K562 (cell line): ENCODE data around the gene FCHSD1. TPM values are rescaled to one million over a fixed set of nuclear protein-coding genes. Genes with fewer than 3 reads are reported as not detected.

ENCODE experiments used
- ATAC-seq: fragments of 200-7000 bp; cut with Tn5 transposase; 3 replicates; pipeline ENCODE4 v1.9.1; 2020; ENCODE audit warnings: moderate library complexity
- BruUV-seq: library from RNA; stranded (reverse); fragments of 400-500 nt; replicated peaks from 2 replicates; lab custom pipeline; 2021; lab: Mats Ljungman, UMichigan
- CTCF ChIA-PET: fragments of 300-600 bp; formaldehyde crosslinking; extraction: SDS; loops from one replicate; lab custom pipeline; 2021; ENCODE audit warnings: low intra/inter-chr PET ratio; lab: Yijun Ruan, JAX
- POLR2A ChIA-PET: fragments of 300-600, 350-650 bp; sonication (Branson Sonifier 250); formaldehyde crosslinking; extraction: SDS; loops from one replicate; lab custom pipeline; 2021; ENCODE audit warnings: antibody characterized with exemption, inconsistent platforms; lab: Yijun Ruan, JAX
- DNase-seq, 4 experiments: peaks; one replicate each; pipeline versions ENCODE4 v3.0.0 to v3.0.0-alpha.2; 2011 to 2018; ENCODE audit warnings: low spot score in 3 of 4, mixed read lengths in 3 of 4; ENCODE audit errors: extremely low read depth in 1 of 4
- FAIRE-seq: peaks from 2 replicates; lab custom pipeline; 2011; peaks lifted over from hg19 to GRCh38; lab: Jason Lieb, UNC
- H2AFZ ChIP-seq: 2 replicates; pipeline ENCODE4 v1.6.0; 2011; ENCODE audit warnings: low read depth, low read length, control low read depth, inconsistent platforms
- H3K27ac ChIP-seq: fragments of 200-600 bp; 3 replicates; pipeline ENCODE4 v1.8.0; 2011; ENCODE audit warnings: low read depth, mild to moderate bottlenecking, control low read depth, inconsistent platforms, low read length, moderate library complexity, mixed read lengths; ENCODE audit errors: extremely low read depth
- H3K27me3 ChIP-seq, 2 experiments: fragments of 300-600 bp in 1 of 2; 2 replicates in 1 of 2; 3 replicates in 1 of 2; pipeline versions ENCODE4 v1.6.0 to v1.8.0; 2011; ENCODE audit warnings: inconsistent platforms in 2 of 2, low read length in 2 of 2, mild to moderate bottlenecking in 1 of 2, mixed read lengths in 1 of 2, moderate library complexity in 1 of 2; ENCODE audit not compliant: control insufficient read depth in 2 of 2, insufficient read depth in 2 of 2
- H3K36me3 ChIP-seq: fragments of 300-600 bp; 3 replicates; pipeline ENCODE4 v1.8.0; 2011; ENCODE audit warnings: mild to moderate bottlenecking, low read length, inconsistent platforms; ENCODE audit not compliant: control insufficient read depth, insufficient read depth
- H3K4me1 ChIP-seq, 2 experiments: fragments of 200-600 bp in 1 of 2; replicated peaks in 1 of 2; 2 replicates in 1 of 2; 3 replicates in 1 of 2; pipeline versions ENCODE4 v1.5.1 to v1.8.0; 2011; ENCODE audit warnings: inconsistent platforms in 2 of 2, low read length in 2 of 2, mild to moderate bottlenecking in 1 of 2, mixed read lengths in 1 of 2, moderate library complexity in 1 of 2; ENCODE audit not compliant: control insufficient read depth in 2 of 2, insufficient read depth in 2 of 2
- H3K4me2 ChIP-seq: 2 replicates; pipeline ENCODE4 v1.6.1; 2011; ENCODE audit warnings: low read length, control low read depth, inconsistent platforms, mixed read lengths; ENCODE audit not compliant: insufficient read depth
- H3K4me3 ChIP-seq: fragments of 200-600 bp; sonication (generic), shearing (Covaris generic); 2 replicates; pipeline ENCODE4 v1.5.1; 2016; ENCODE audit warnings: control low read depth, inconsistent platforms
- H3K79me2 ChIP-seq: fragments of 200-600 bp; 3 replicates; pipeline ENCODE4 v1.8.0; 2011; ENCODE audit warnings: low read length, inconsistent platforms; ENCODE audit not compliant: control insufficient read depth, insufficient read depth
- H3K9ac ChIP-seq, 2 experiments: 2 replicates each; pipeline versions ENCODE4 v1.6.0 to v1.6.1; 2011; ENCODE audit warnings: low read depth in 2 of 2, low read length in 2 of 2, control low read depth in 1 of 2, inconsistent platforms in 1 of 2, mild to moderate bottlenecking in 1 of 2, mixed read lengths in 1 of 2; ENCODE audit not compliant: insufficient read depth in 1 of 2
- H3K9me1 ChIP-seq: one replicate; pipeline ENCODE4 v1.6.0; 2011; ENCODE audit warnings: inconsistent platforms, mild to moderate bottlenecking, low read length, moderate library complexity; ENCODE audit not compliant: control insufficient read depth, insufficient read depth
- H3K9me3 ChIP-seq: replicated peaks from 2 replicates; pipeline ENCODE4 v1.5.1; 2011; ENCODE audit warnings: low read depth, low read length, inconsistent platforms; ENCODE audit not compliant: control insufficient read depth, insufficient read depth
- H4K20me1 ChIP-seq: replicated peaks from 2 replicates; pipeline ENCODE4 v1.6.1; 2011; ENCODE audit warnings: low read length, inconsistent platforms, mixed read lengths; ENCODE audit not compliant: control insufficient read depth, insufficient read depth
- ARID2 ChIP-seq: fragments of 450-650 bp; IDR thresholded peaks from 2 replicates; pipeline ENCODE4 v1.6.1; 2017; ENCODE audit warnings: antibody characterized with exemption, mild to moderate bottlenecking
- CHD1 ChIP-seq: fragments of 200-600 bp; sonication (generic); IDR thresholded peaks from one replicate; pipeline ENCODE4 v1.6.1; 2012; ENCODE audit warnings: mild to moderate bottlenecking, moderate library complexity, low read length, inconsistent platforms
- CREM ChIP-seq: IDR thresholded peaks from 2 replicates; pipeline ENCODE4 v1.6.1; 2014; ENCODE audit warnings: antibody characterized with exemption, low read depth
- CTBP1 ChIP-seq: fragments of 450-650 bp; IDR thresholded peaks from 2 replicates; pipeline ENCODE4 v1.6.1; 2016; ENCODE audit warnings: borderline replicate concordance
- E2F3 ChIP-seq: fragments of 250-450 bp; sonication (Bioruptor Pico); IDR thresholded peaks from 2 replicates; pipeline ENCODE4 v1.4.0; 2020; ENCODE audit warnings: mild to moderate bottlenecking
- ESRRA ChIP-seq: fragments of 450-650 bp; IDR thresholded peaks from 2 replicates; pipeline ENCODE4 v1.6.1; 2014; ENCODE audit warnings: low read depth, mild to moderate bottlenecking, moderate library complexity, borderline replicate concordance
- GABPB2 ChIP-seq: fragments of 250-450 bp; sonication (Bioruptor Pico); conservative IDR thresholded peaks from 2 replicates; pipeline ENCODE4 v1.5.1; 2021; ENCODE audit warnings: mild to moderate bottlenecking
- JUN ChIP-seq, 2 experiments: sonication (generic) in 1 of 2; formaldehyde crosslinking in 1 of 2; IDR thresholded peaks; 2 replicates each; pipeline versions ENCODE4 v1.6.1 to v1.8.0; 2012 to 2022; ENCODE audit warnings: borderline replicate concordance in 2 of 2, mild to moderate bottlenecking in 2 of 2, improper control_type of control experiment in 1 of 2, low read depth in 1 of 2, low read length in 1 of 2, missing genetic modification reagents in 1 of 2
- MBD2 ChIP-seq: sonication (generic); IDR thresholded peaks from 2 replicates; pipeline ENCODE4 v1.6.1; 2016; ENCODE audit warnings: low read depth, borderline replicate concordance
- PHF8 ChIP-seq: fragments of 200-600 bp; sonication (generic); IDR thresholded peaks from 2 replicates; pipeline ENCODE4 v1.6.1; 2012; ENCODE audit warnings: mixed run types, mild to moderate bottlenecking, inconsistent platforms, low read length, moderate library complexity, borderline replicate concordance
- RBFOX2 ChIP-seq: fragments of 200-400 bp; formaldehyde crosslinking; IDR thresholded peaks from 2 replicates; pipeline ENCODE4 v1.6.1; 2017; ENCODE audit warnings: low read depth, mild to moderate bottlenecking, low read length, moderate library complexity
- SIN3A ChIP-seq, 2 experiments: fragments of 150-350 bp in 1 of 2; IDR thresholded peaks; 2 replicates each; pipeline ENCODE4 v1.6.1; 2011 to 2016; ENCODE audit warnings: borderline replicate concordance in 2 of 2, low read depth in 2 of 2, low read length in 2 of 2, mild to moderate bottlenecking in 2 of 2, moderate library complexity in 2 of 2; ENCODE audit not compliant: control insufficient read depth in 1 of 2
- ZFX ChIP-seq: sonication (generic); formaldehyde crosslinking; IDR thresholded peaks from 2 replicates; pipeline ENCODE4 v1.8.0; 2022; ENCODE audit warnings: mild to moderate bottlenecking, missing genetic modification reagents, moderate library complexity
- WGBS: fragments of 100-300 bp; shearing (Covaris generic); methylation state at CpG from one replicate; pipeline ENCODE4 v1.1.6; 2016; ENCODE audit warnings: low coverage, mixed read lengths; ENCODE audit not compliant: insufficient coverage; ENCODE audit errors: missing lambda C conversion rate; 5-methylcytosine and 5-hydroxymethylcytosine counted together
- in situ Hi-C: fragments of 300-500 bp; cut with MboI; formaldehyde crosslinking; loops from 4 replicates; pipeline ENCODE4 v1.15.0; 2018; ENCODE audit warnings: inconsistent platforms, mixed read lengths
- intact Hi-C: fragments of 100-400 bp; cut with micrococcal nuclease; formaldehyde crosslinking; loops from 2 replicates; pipeline ENCODE4 v1.14.2; 2022
- polyA plus RNA-seq, 8 experiments: library from polyadenylated mRNA; depleted of rRNA in 4 of 8; stranded (reverse) in 5 of 8; unstranded in 3 of 8; fragments of >200 nt; fragmentation: Nextera tagmentation in 2 of 8; fragmentation: Illumina TruSeq in 1 of 8; extraction: Ambion mirVana in 2 of 8; extraction: Trizol in 1 of 8; gene quantifications; 2 replicates each; pipeline versions ENCODE4 v1.2.1 to v1.2.3, GENCODE V29; 2011 to 2014; ENCODE audit warnings: inconsistent platforms in 1 of 8, missing spikeins in 1 of 8
- total RNA-seq, 7 experiments: library from RNA; depleted of rRNA in 6 of 7; stranded (reverse); fragments of >200 nt in 6 of 7; fragmentation: Illumina TruSeq in 2 of 7; extraction: Trizol in 2 of 7; gene quantifications; 2 replicates each; pipeline versions ENCODE4 v1.2.1 to v1.2.3, GENCODE V29; 2011 to 2021; ENCODE audit warnings: low replicate concordance in 1 of 7
- TF ChIP-seq, protein P1 (sequence below): fragments of 450-650 bp; IDR thresholded peaks from 2 replicates; pipeline ENCODE4 v1.6.1; 2017; ENCODE audit warnings: antibody characterized with exemption, mild to moderate bottlenecking

The FCHSD1 gene
- total and polyA plus RNA-seq, 9 of the 15 experiments (the other 6 are each of a cell fraction or from before 2014, with no cell fraction given) = 0.35 to 37.5 (median 13.6) TPM

DNA sequence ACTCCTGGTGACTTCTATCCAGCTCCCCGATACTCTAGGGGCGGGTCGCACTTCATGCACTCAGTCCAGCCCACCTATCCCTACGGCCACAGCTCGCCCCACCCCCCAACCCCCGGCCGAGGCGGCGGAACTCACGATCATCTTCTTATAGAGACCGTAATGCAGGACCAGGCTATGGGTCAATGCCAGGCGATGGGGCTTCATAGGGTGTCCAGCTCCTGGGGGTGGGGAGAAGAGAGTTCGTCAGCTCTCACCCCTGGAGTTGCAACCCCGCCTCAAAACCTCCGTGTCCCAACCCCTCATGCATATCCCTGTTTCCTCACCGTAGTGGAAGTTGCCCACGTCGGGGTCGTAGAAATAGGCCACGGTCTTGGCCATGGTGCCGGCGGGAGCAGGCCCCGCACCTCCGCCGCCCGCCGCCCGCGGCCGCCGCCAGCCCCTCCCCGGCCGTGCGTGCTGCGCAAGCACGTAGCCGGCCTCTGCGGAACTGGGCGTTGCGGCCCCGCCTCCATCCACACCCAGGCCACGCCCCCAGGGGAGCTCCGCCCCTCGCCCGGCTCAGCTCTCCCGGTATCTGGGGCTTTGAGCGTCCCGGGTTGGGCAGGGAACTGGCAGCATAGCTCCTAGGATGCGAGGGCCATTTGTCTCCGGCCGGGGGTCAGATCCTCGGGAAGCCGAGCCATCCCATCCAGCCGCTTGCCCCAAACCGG, 14.7 kb downstream of the FCHSD1 start, which contains the start of the genes HDAC3 and RELL2:
Gene HDAC3 (minus strand): TSS at position 437 of the 710 bp plus-strand sequence. CDS start 59 bp downstream, at position 378.
Gene RELL2 (plus strand): TSS at position 585 of the 710 bp plus-strand sequence. CDS start 1,229 bp downstream, outside the sequence.
- peaks cover 65% of the 10 kb centered on the region for H3K36me3 ChIP-seq
- CTCF ChIA-PET = no interaction called here
- TF ChIP-seq SIN3A (IDR thresholded peaks at IDR 0.05; ENCODE audit: borderline replicate concordance in 2 of 2, control insufficient read depth in 1 of 2, low read depth in 2 of 2, low read length in 2 of 2) = peak in 1 of 2 experiments; percentile 69; a peak in 3 of 4 replicates
- TF ChIP-seq ARID2 = no peak
- TF ChIP-seq E2F3 (CRISPR knock-in tag) = peak; percentile 42; the same call in 1 of the 2 replicates
- peak; percentile 40; the same call in 1 of the 2 replicates for TF ChIP-seq MBD2
- peak; percentile 92 for TF ChIP-seq ZFX (CRISPR knock-in tag)
- TF ChIP-seq, protein P1, sequence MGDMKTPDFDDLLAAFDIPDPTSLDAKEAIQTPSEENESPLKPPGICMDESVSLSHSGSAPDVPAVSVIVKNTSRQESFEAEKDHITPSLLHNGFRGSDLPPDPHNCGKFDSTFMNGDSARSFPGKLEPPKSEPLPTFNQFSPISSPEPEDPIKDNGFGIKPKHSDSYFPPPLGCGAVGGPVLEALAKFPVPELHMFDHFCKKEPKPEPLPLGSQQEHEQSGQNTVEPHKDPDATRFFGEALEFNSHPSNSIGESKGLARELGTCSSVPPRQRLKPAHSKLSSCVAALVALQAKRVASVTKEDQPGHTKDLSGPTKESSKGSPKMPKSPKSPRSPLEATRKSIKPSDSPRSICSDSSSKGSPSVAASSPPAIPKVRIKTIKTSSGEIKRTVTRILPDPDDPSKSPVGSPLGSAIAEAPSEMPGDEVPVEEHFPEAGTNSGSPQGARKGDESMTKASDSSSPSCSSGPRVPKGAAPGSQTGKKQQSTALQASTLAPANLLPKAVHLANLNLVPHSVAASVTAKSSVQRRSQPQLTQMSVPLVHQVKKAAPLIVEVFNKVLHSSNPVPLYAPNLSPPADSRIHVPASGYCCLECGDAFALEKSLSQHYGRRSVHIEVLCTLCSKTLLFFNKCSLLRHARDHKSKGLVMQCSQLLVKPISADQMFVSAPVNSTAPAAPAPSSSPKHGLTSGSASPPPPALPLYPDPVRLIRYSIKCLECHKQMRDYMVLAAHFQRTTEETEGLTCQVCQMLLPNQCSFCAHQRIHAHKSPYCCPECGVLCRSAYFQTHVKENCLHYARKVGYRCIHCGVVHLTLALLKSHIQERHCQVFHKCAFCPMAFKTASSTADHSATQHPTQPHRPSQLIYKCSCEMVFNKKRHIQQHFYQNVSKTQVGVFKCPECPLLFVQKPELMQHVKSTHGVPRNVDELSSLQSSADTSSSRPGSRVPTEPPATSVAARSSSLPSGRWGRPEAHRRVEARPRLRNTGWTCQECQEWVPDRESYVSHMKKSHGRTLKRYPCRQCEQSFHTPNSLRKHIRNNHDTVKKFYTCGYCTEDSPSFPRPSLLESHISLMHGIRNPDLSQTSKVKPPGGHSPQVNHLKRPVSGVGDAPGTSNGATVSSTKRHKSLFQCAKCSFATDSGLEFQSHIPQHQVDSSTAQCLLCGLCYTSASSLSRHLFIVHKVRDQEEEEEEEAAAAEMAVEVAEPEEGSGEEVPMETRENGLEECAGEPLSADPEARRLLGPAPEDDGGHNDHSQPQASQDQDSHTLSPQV = no peak; the same call in 1 of the 2 replicates
- TF ChIP-seq ESRRA = peak; percentile 36; the same call in 1 of the 2 replicates
- TF ChIP-seq GABPB2 (CRISPR knock-in tag) = no peak
- TF ChIP-seq PHF8 = peak; percentile 95
- TF ChIP-seq RBFOX2 = peak; percentile 78
- peak; percentile 20; the same call in 1 of the 2 replicates for TF ChIP-seq CTBP1
- no peak for TF ChIP-seq JUN (IDR thresholded peaks at IDR 0.05; ENCODE audit: borderline replicate concordance, low read depth, low read length)
- TF ChIP-seq JUN (CRISPR knock-in tag; IDR thresholded peaks at IDR 0.05; ENCODE audit: borderline replicate concordance) = 0 out of 2 replicates have a peak, but pooled peaks have one; percentile 47
- TF ChIP-seq CHD1 = peak; percentile 65
- TF ChIP-seq CREM = peak; percentile 67

More for the DNA sequence above, 14.7 kb downstream of the FCHSD1 start, which contains the start of the genes HDAC3 and RELL2:
- Histone ChIP-seq H3K9me3 (no peaks in the 10 kb centered on the region), H4K20me1 (peaks cover 11% of the 10 kb centered on the region; the same call in 1 of the 2 replicates), H3K27me3 (no peaks in the 10 kb centered on the region), H3K9ac (peak within 1 kb of the TSS; percentile 88 to 95), H3K27ac (peak within 1 kb of the TSS; percentile 84), H3K9me1 (peaks cover 5% of the 10 kb centered on the region), H3K4me3 (peak within 1 kb of the TSS; percentile 91), H3K4me2 (peak within 1 kb of the TSS; percentile 100), H3K4me1 (peaks cover 46 to 52% of the 10 kb centered on the region in 2 experiments), H3K79me2 (peaks cover 71% of the 10 kb centered on the region), H2AFZ (peak within 1 kb of the TSS; percentile 89)
- under 1% methylated on average over 49 of the region's 55 CpGs for WGBS
- FAIRE-seq = no peak
- DNase-seq = peak; percentile 91 to 96 (median 92)
- POLR2A ChIA-PET = interaction anchor here (0.6 to 2.2 kb wide), 10 partner anchors 10 to 160 kb away, joined by 3 to 13 read pairs (median 4); partner anchors contain the start of gene DIAPH1
- TSS peak; percentile 44 for BruUV-seq
- ATAC-seq = peak; percentile 89
- in situ Hi-C loops = loop anchor here (5.0 kb wide), 1 partner anchor 44 kb away; no protein-coding TSS in a partner anchor
- intact Hi-C loops = loop anchor here (5.0 kb wide), 1 partner anchor 44 kb away; no protein-coding TSS in a partner anchor
